ENCODE measurements around the gene FAM83B.

Gene FAM83B

DNA sequence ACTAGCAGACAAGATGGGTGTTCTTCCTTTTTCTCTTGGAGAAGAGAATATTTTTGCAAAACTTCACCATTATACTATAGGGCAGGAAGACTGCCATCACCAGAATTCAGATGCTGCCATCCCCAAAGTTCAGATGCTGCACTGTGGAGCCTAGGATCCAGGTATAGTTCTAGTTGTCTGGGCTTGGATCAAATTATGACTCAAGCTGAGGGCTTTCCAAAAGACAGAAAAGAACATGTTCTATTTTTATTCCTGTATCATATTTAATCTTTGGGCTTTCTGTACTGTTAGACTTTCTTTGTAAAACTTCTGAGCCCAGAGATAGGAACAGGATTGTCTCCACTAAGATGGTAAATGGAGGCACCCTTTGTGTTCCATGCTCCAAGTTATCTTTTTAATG is 22.0 kb downstream of the FAM83B start:
- no peak for ATAC-seq
- TF ChIP-seq POU6F1 (CRISPR knock-in tag; IDR thresholded peaks at IDR 0.05; ENCODE audit: borderline replicate concordance, low read depth), result no peak
- TF ChIP-seq TOX (CRISPR knock-in tag; IDR thresholded peaks at IDR 0.05; ENCODE audit: borderline replicate concordance), result no peak
- TF ChIP-seq PATZ1 (CRISPR knock-in tag; IDR thresholded peaks at IDR 0.05; ENCODE audit: borderline replicate concordance), result no peak
- TF ChIP-seq OSR1 (CRISPR knock-in tag; IDR thresholded peaks at IDR 0.05), result no peak
- no peak for TF ChIP-seq CSRNP3 (CRISPR knock-in tag; IDR thresholded peaks at IDR 0.05)
- TF ChIP-seq ZFP3 (CRISPR knock-in tag; IDR thresholded peaks at IDR 0.05), result no peak
- TF ChIP-seq ZNF8 (CRISPR knock-in tag; IDR thresholded peaks at IDR 0.05), result no peak
- no peak for TF ChIP-seq CSDC2 (CRISPR knock-in tag; IDR thresholded peaks at IDR 0.05)
- no peak for TF ChIP-seq PPARA (CRISPR knock-in tag; IDR thresholded peaks at IDR 0.05; ENCODE audit: borderline replicate concordance)
- no peak for TF ChIP-seq TSHZ2 (CRISPR knock-in tag; IDR thresholded peaks at IDR 0.05)
- no peak for TF ChIP-seq TCF4 (CRISPR knock-in tag; IDR thresholded peaks at IDR 0.05; ENCODE audit: borderline replicate concordance)
- no peak for TF ChIP-seq ISL1 (CRISPR knock-in tag; IDR thresholded peaks at IDR 0.05)
- no peak for TF ChIP-seq RARB (CRISPR knock-in tag; IDR thresholded peaks at IDR 0.05)
- TF ChIP-seq SNAI2 (CRISPR knock-in tag; IDR thresholded peaks at IDR 0.05), result no peak
- TF ChIP-seq CREB5 (CRISPR knock-in tag; IDR thresholded peaks at IDR 0.05; ENCODE audit: low read depth), result no peak
- no peak for TF ChIP-seq GLIS3 (CRISPR knock-in tag; IDR thresholded peaks at IDR 0.05)
- TF ChIP-seq ARNTL (CRISPR knock-in tag; IDR thresholded peaks at IDR 0.05; ENCODE audit: borderline replicate concordance, low read depth), result no peak
- TF ChIP-seq ZNF565 (CRISPR knock-in tag; conservative IDR thresholded peaks at IDR 0.05; ENCODE audit: low read depth), result no peak
- no peak for TF ChIP-seq ZC3H10 (CRISPR knock-in tag; IDR thresholded peaks at IDR 0.05)
- no peak for TF ChIP-seq ZNF70 (CRISPR knock-in tag; IDR thresholded peaks at IDR 0.05)

GRCh38 chr6:54873599-54873998 is 27.0 kb downstream of the FAM83B start:
- ATAC-seq, result no peak
- TF ChIP-seq RARB (CRISPR knock-in tag; IDR thresholded peaks at IDR 0.05) (no peak), POU6F1 (CRISPR knock-in tag; IDR thresholded peaks at IDR 0.05; ENCODE audit: borderline replicate concordance, low read depth) (no peak), PPARA (CRISPR knock-in tag; IDR thresholded peaks at IDR 0.05; ENCODE audit: borderline replicate concordance) (no peak), PATZ1 (CRISPR knock-in tag; IDR thresholded peaks at IDR 0.05; ENCODE audit: borderline replicate concordance) (no peak), TSHZ2 (CRISPR knock-in tag; IDR thresholded peaks at IDR 0.05) (no peak), GLIS3 (CRISPR knock-in tag; IDR thresholded peaks at IDR 0.05) (no peak), CSRNP3 (CRISPR knock-in tag; IDR thresholded peaks at IDR 0.05) (no peak), ZNF565 (CRISPR knock-in tag; conservative IDR thresholded peaks at IDR 0.05; ENCODE audit: low read depth) (no peak), BACH2 (CRISPR knock-in tag; IDR thresholded peaks at IDR 0.05; ENCODE audit: borderline replicate concordance) (no peak), ARNTL (CRISPR knock-in tag; IDR thresholded peaks at IDR 0.05; ENCODE audit: borderline replicate concordance, low read depth) (no peak), TOX (CRISPR knock-in tag; IDR thresholded peaks at IDR 0.05; ENCODE audit: borderline replicate concordance) (no peak), CSDC2 (CRISPR knock-in tag; IDR thresholded peaks at IDR 0.05) (no peak), OSR1 (CRISPR knock-in tag; IDR thresholded peaks at IDR 0.05) (no peak)
